ENCODE measurements around the gene OPCML. TPM values are rescaled to one million over a fixed set of nuclear protein-coding genes. Genes with fewer than 3 reads are reported as not detected.

OPCML gene
- total RNA-seq, 1 donor from 2014 or later = 1.7 TPM

DNA sequence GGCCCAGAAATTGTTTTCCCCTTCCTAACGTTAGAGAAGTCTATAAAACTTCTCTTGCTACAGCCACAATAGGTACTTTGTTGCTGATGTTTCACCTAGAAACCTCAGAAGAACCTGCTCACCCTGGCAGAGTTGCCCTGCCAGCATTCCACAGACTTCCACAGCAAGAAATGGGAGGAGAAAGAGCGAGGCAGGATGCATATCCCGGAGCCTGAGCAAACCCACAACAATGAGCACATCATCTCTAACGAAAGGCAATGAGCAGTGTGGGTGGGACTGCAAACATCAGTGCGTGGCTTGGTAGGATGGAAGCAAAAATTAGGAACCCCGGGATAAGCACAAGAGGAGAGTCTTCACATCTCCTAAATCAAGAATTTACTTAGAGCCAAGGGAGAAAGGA is 892.3 kb downstream of the OPCML start:
- DNase-seq (ENCODE audit: low spot score, unreplicated experiment) = no peak
- H3K9me3 Mint-ChIP-seq (ENCODE audit: low read depth) = no peaks in the 10 kb centered on the region
- TF ChIP-seq, protein P1, sequence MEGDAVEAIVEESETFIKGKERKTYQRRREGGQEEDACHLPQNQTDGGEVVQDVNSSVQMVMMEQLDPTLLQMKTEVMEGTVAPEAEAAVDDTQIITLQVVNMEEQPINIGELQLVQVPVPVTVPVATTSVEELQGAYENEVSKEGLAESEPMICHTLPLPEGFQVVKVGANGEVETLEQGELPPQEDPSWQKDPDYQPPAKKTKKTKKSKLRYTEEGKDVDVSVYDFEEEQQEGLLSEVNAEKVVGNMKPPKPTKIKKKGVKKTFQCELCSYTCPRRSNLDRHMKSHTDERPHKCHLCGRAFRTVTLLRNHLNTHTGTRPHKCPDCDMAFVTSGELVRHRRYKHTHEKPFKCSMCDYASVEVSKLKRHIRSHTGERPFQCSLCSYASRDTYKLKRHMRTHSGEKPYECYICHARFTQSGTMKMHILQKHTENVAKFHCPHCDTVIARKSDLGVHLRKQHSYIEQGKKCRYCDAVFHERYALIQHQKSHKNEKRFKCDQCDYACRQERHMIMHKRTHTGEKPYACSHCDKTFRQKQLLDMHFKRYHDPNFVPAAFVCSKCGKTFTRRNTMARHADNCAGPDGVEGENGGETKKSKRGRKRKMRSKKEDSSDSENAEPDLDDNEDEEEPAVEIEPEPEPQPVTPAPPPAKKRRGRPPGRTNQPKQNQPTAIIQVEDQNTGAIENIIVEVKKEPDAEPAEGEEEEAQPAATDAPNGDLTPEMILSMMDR (IDR thresholded peaks at IDR 0.05; ENCODE audit: unreplicated experiment) = no peak
- peaks cover 39% of the 10 kb centered on the region for H3K27me3 Mint-ChIP-seq
- no peak overlapping the region for H3K27ac Mint-ChIP-seq
- no peak overlapping the region for H3K4me3 Mint-ChIP-seq (ENCODE audit: low read depth)
- H3K36me3 Mint-ChIP-seq (ENCODE audit: insufficient read depth) = no peaks in the 10 kb centered on the region
- peaks cover 17% of the 10 kb centered on the region for H3K4me1 Mint-ChIP-seq (ENCODE audit: low read depth)

DNA sequence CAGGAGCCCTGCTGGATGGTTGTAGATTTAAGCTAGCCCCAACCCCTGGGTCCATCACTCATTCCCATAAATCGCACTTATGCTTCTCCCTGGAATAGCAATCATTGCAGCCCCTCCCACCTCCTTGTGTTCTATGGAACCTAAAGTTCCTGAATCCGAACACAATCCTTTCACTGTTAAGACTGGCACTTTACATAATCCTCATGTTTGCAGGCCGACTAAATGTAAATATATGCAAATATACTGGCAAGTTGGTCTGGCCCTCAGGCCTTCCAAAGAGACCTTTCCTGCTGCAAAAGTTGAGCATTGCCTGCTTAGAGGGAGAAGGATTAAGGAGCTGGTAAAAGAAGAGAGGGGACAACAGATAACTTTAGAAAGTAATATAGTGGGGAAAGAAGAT is 892.9 kb downstream of the OPCML start:
- no peaks in the 10 kb centered on the region for H3K36me3 Mint-ChIP-seq (ENCODE audit: insufficient read depth)

DNA sequence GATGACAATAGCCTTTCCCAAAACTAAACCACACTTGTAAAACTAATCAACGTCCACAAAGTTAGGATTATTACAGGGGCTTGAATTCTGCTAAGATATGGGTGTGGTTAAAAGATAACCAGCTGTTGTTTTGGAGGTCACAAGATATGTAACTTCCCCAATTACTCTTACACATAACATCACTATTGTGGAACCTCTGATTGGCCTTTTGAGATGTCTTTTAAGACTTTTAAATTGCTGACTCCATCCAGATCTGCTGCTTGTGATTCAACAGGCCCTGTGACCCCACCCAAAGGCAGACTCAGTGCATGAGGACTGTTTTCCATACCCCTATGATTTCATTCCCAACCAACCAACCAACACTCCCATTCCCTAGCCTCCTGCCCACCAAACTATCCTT is 893.9 kb downstream of the OPCML start:
- TF ChIP-seq, protein P1 (IDR thresholded peaks at IDR 0.05; ENCODE audit: unreplicated experiment) = no peak
- H3K9me3 Mint-ChIP-seq (ENCODE audit: low read depth) = no peaks in the 10 kb centered on the region

More for the DNA sequence above, 892.9 kb downstream of the OPCML start:
- peaks cover 17% of the 10 kb centered on the region for H3K4me1 Mint-ChIP-seq (ENCODE audit: low read depth)
- TF ChIP-seq, protein P1 (IDR thresholded peaks at IDR 0.05; ENCODE audit: unreplicated experiment) = no peak
- peaks cover 44% of the 10 kb centered on the region for H3K27me3 Mint-ChIP-seq
- no peak overlapping the region for H3K27ac Mint-ChIP-seq
- no peaks in the 10 kb centered on the region for H3K9me3 Mint-ChIP-seq (ENCODE audit: low read depth)
- no peak overlapping the region for H3K4me3 Mint-ChIP-seq (ENCODE audit: low read depth)
- no peak for DNase-seq (ENCODE audit: low spot score, unreplicated experiment)

DNA sequence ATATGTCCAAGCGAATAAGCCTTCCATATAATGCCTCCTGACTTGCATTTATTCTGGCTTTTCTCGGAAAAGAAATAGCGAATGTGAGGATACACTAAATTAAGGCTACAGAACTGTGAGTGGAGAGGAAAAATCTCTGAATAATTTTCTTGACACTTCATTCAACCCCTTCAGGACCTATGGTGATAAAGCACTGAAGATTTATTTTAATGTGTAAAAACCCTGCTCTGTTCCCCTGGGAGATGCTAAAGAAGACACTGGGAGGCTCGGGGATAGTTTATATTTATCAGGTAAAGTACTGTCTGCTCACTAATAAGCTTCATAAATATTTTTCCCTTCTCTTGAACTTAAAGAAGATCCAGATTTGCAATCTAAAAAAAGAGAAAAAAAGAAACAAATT is 895.8 kb downstream of the OPCML start:
- TF ChIP-seq, protein P1 (IDR thresholded peaks at IDR 0.05; ENCODE audit: unreplicated experiment) = no peak
- Mint-ChIP-seq H3K4me1 (ENCODE audit: low read depth) (peaks cover 15% of the 10 kb centered on the region), H3K27ac (no peak overlapping the region), H3K4me3 (ENCODE audit: low read depth) (no peak overlapping the region), H3K36me3 (ENCODE audit: insufficient read depth) (no peaks in the 10 kb centered on the region), H3K9me3 (ENCODE audit: low read depth) (no peaks in the 10 kb centered on the region), H3K27me3 (peaks cover 33% of the 10 kb centered on the region)
- DNase-seq (ENCODE audit: low spot score, unreplicated experiment) = no peak

More for the DNA sequence above, 893.9 kb downstream of the OPCML start:
- peaks cover 16% of the 10 kb centered on the region for H3K4me1 Mint-ChIP-seq (ENCODE audit: low read depth)
- DNase-seq (ENCODE audit: low spot score, unreplicated experiment) = no peak
- no peak overlapping the region for H3K4me3 Mint-ChIP-seq (ENCODE audit: low read depth)
- H3K36me3 Mint-ChIP-seq (ENCODE audit: insufficient read depth) = no peaks in the 10 kb centered on the region
- no peak overlapping the region for H3K27ac Mint-ChIP-seq
- peaks cover 45% of the 10 kb centered on the region for H3K27me3 Mint-ChIP-seq

DNA sequence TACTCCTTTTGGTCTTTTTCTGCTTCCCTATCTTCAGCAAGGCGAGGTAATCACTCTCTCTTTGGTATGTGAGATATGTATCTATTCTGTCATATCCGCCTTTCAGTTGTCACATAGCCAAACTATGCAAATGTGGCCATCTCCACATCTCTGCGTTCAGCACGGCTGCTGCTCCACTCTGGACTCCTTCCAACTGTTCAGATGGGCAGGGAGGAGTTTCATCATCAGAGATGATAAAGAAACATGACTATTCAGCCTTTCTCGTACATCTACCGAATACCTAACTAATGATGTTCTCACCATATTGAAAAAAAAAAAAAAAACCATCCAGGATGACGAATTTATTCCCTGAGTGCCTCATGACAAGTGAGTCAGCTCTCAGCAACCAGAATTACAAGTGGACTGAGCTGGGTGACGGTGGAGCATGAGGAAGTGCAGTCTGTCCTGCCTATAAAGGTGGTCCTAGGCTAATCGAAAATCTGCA is 899.6 kb downstream of the OPCML start:
- no peak for DNase-seq (ENCODE audit: low spot score, unreplicated experiment)
- Mint-ChIP-seq H3K36me3 (ENCODE audit: insufficient read depth) (no peaks in the 10 kb centered on the region), H3K4me1 (ENCODE audit: low read depth) (no peaks in the 10 kb centered on the region), H3K27ac (no peak overlapping the region), H3K27me3 (peaks cover 25% of the 10 kb centered on the region), H3K4me3 (ENCODE audit: low read depth) (no peak overlapping the region), H3K9me3 (ENCODE audit: low read depth) (no peaks in the 10 kb centered on the region)
- TF ChIP-seq, protein P1 (IDR thresholded peaks at IDR 0.05; ENCODE audit: unreplicated experiment) = no peak
